HEK293 (cell line): Measurements from ENCODE around the gene ANKRD60.

Experiments
- CTCF ChIA-PET: fragments of 350-600 bp; formaldehyde crosslinking; extraction: SDS; loops from one replicate; lab custom pipeline; 2021; ENCODE audit warnings: antibody characterized with exemption; lab: Yijun Ruan, JAX
- POLR2A ChIA-PET: fragments of 300-600 bp; formaldehyde crosslinking; extraction: SDS; loops from one replicate; lab custom pipeline; 2020; ENCODE audit warnings: antibody characterized with exemption, inconsistent platforms; lab: Yijun Ruan, JAX
- H3K27ac ChIP-seq: fragments of 200-500 bp; sonication (Bioruptor generic); 2 replicates; pipeline ENCODE4 v1.5.1; 2014; ENCODE audit warnings: low read depth, low read length, control low read depth, inconsistent platforms; ENCODE audit errors: extremely low read depth
- H3K36me3 ChIP-seq, 2 experiments: fragments of 200-500 bp in 1 of 2; sonication (Bioruptor generic) in 1 of 2; 1 replicate in 1 of 2; 2 replicates in 1 of 2; pipeline ENCODE4 v1.5.1; 2014 to 2017; ENCODE audit warnings: inconsistent platforms in 2 of 2, low read length in 2 of 2; ENCODE audit not compliant: control insufficient read depth in 2 of 2, insufficient read depth in 1 of 2
- H3K4me1 ChIP-seq: fragments of 200-500 bp; sonication (Bioruptor generic); 2 replicates; pipeline ENCODE4 v1.5.1; 2014; ENCODE audit warnings: mild to moderate bottlenecking, low read length, inconsistent platforms; ENCODE audit not compliant: control insufficient read depth, insufficient read depth
- H3K4me3 ChIP-seq: 2 replicates; pipeline ENCODE4 v1.5.1; 2011; ENCODE audit warnings: low read depth, mild to moderate bottlenecking, control low read depth, low read length, moderate library complexity
- H3K9me3 ChIP-seq: fragments of 200-500 bp; sonication (Bioruptor generic); 2 replicates; pipeline ENCODE4 v1.5.1; 2014; ENCODE audit warnings: low read depth, low read length, inconsistent platforms; ENCODE audit not compliant: control insufficient read depth, insufficient read depth
- BCL11A ChIP-seq: fragments of 450-650 bp; formaldehyde crosslinking; IDR thresholded peaks from 2 replicates; pipeline ENCODE4 v1.5.1; 2016; ENCODE audit warnings: low read depth, missing biosample characterization, missing genetic modification characterization
- HOXC10 ChIP-seq: sonication (generic); formaldehyde crosslinking; IDR thresholded peaks from 2 replicates; pipeline ENCODE4 v1.8.1; 2023; ENCODE audit warnings: mild to moderate bottlenecking, missing genetic modification reagents
- MYNN ChIP-seq: fragments of 450-650 bp; formaldehyde crosslinking; IDR thresholded peaks from 2 replicates; pipeline ENCODE4 v1.5.1; 2016; ENCODE audit warnings: missing biosample characterization, missing genetic modification characterization, borderline replicate concordance
- PRDM1 ChIP-seq: fragments of 450-650 bp; formaldehyde crosslinking; IDR thresholded peaks from 2 replicates; pipeline ENCODE4; 2016; ENCODE audit warnings: missing biosample characterization, missing genetic modification characterization
- TCF7L2 ChIP-seq: IDR thresholded peaks from 2 replicates; pipeline ENCODE4 v1.6.1; 2011; ENCODE audit warnings: low read depth, mild to moderate bottlenecking, inconsistent platforms, low read length, moderate library complexity, borderline replicate concordance
- ZEB2 ChIP-seq: fragments of 450-650 bp; formaldehyde crosslinking; IDR thresholded peaks from 2 replicates; pipeline ENCODE4 v1.5.1; 2016; ENCODE audit warnings: missing biosample characterization, missing genetic modification characterization
- ZNF473 ChIP-seq: fragments of 450-650 bp; formaldehyde crosslinking; IDR thresholded peaks from 2 replicates; pipeline ENCODE4 v1.5.1; 2017; ENCODE audit warnings: missing biosample characterization, missing genetic modification characterization
- ZNF549 ChIP-seq: fragments of 450-650 bp; IDR thresholded peaks from 2 replicates; pipeline ENCODE4 v1.5.1; 2018; ENCODE audit warnings: missing biosample characterization, missing genetic modification characterization, mild to moderate bottlenecking, inconsistent platforms, moderate library complexity
- ZNF670 ChIP-seq: fragments of 450-650 bp; formaldehyde crosslinking; IDR thresholded peaks from 2 replicates; pipeline ENCODE4 v1.5.1; 2016; ENCODE audit warnings: missing biosample characterization, missing genetic modification characterization, low read depth
- TF ChIP-seq, protein P1 (sequence below): fragments of 450-650 bp; formaldehyde crosslinking; IDR thresholded peaks from 2 replicates; pipeline ENCODE4 v1.5.1; 2016; ENCODE audit warnings: missing biosample characterization, missing genetic modification characterization, borderline replicate concordance
- TF ChIP-seq, protein P2 (sequence below): fragments of 450-650 bp; formaldehyde crosslinking; IDR thresholded peaks from 2 replicates; pipeline ENCODE4 v1.5.1; 2017; ENCODE audit warnings: missing biosample characterization, missing genetic modification characterization
- TF ChIP-seq, protein P3 (sequence below): fragments of 450-650 bp; formaldehyde crosslinking; IDR thresholded peaks from 2 replicates; pipeline ENCODE4 v1.5.1; 2016; ENCODE audit warnings: missing biosample characterization, missing genetic modification characterization
- TF ChIP-seq, protein P4 (sequence below): fragments of 450-650 bp; formaldehyde crosslinking; IDR thresholded peaks from 2 replicates; pipeline ENCODE4 v1.5.1; 2016; ENCODE audit warnings: missing biosample characterization, missing genetic modification characterization

ANKRD60 gene

DNA sequence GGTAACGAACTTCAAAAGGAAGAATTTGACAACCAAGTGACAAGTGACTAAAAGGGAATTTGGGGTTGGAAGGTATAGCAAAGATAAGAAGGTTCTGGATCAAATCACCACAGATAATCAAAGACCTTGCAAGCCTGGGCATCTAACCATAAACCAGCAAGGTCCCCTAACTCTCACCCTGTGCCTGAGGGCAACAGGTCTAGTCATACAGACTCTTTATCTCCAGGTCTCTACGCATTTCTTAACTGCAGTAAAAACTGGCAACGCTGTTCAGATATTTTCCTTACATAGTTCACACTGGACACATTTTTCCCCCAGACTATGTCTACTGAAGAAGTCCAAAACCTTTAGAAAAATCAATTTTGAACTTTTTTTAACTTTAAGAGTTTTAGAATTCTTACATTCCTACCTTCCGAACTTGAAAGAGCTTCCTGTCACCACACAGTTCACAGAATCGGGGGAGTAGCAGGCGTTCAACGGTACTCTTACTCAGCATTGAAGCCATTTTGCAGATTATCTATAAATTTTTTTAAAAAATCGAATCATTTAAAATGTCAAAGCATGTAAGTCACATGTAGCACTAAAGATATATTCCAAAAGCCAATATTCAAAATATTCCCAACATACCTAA lies 23.0 kb upstream of the ANKRD60 start:
- CTCF ChIA-PET = interaction anchor here (1.0 kb wide), 1 partner anchor 17 kb away, joined by 3 read pairs; no protein-coding TSS in a partner anchor

DNA sequence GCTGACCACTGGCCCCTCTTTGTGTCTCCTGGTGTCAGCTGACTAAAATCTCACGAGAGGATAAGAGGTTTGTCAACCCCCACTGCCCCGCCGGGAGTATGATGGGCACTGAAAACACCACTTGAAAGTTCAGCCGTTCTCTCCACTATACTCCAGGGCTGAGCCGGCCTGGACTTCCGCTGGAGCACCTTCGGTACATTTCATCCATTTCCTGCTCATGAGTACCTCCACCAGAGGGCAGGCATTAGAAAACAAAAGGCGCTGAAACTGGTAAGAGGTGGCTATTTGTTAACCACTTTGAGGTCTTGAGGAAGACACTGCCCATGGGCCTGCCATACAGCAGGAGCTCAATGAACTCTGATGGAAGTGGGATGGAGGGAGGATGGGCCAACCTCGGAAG lies 17.9 kb upstream of the ANKRD60 start:
- CTCF ChIA-PET = interaction anchor here (0.6 to 2.1 kb wide), 5 partner anchors 9 to 177 kb away, joined by 4 to 22 read pairs (median 4); partner anchors contain the start of gene VAPB
- Histone ChIP-seq H3K36me3 (peaks cover 0 to 62% of the 10 kb centered on the region in 2 experiments; a peak in 1 of 3 replicates), H3K4me3 (no peak overlapping the region), H3K4me1 (no peaks in the 10 kb centered on the region)
- POLR2A ChIA-PET = no interaction called here
- TF ChIP-seq, protein P1, sequence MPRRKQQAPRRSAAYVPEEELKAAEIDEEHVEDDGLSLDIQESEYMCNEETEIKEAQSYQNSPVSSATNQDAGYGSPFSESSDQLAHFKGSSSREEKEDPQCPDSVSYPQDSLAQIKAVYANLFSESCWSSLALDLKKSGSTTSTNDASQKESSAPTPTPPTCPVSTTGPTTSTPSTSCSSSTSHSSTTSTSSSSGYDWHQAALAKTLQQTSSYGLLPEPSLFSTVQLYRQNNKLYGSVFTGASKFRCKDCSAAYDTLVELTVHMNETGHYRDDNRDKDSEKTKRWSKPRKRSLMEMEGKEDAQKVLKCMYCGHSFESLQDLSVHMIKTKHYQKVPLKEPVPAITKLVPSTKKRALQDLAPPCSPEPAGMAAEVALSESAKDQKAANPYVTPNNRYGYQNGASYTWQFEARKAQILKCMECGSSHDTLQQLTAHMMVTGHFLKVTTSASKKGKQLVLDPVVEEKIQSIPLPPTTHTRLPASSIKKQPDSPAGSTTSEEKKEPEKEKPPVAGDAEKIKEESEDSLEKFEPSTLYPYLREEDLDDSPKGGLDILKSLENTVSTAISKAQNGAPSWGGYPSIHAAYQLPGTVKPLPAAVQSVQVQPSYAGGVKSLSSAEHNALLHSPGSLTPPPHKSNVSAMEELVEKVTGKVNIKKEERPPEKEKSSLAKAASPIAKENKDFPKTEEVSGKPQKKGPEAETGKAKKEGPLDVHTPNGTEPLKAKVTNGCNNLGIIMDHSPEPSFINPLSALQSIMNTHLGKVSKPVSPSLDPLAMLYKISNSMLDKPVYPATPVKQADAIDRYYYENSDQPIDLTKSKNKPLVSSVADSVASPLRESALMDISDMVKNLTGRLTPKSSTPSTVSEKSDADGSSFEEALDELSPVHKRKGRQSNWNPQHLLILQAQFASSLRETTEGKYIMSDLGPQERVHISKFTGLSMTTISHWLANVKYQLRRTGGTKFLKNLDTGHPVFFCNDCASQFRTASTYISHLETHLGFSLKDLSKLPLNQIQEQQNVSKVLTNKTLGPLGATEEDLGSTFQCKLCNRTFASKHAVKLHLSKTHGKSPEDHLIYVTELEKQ (tag by site-specific recombination) = no peak
- TF ChIP-seq MYNN (tag by site-specific recombination) = no peak
- TF ChIP-seq ZEB2 = no peak
- TF ChIP-seq, protein P2, sequence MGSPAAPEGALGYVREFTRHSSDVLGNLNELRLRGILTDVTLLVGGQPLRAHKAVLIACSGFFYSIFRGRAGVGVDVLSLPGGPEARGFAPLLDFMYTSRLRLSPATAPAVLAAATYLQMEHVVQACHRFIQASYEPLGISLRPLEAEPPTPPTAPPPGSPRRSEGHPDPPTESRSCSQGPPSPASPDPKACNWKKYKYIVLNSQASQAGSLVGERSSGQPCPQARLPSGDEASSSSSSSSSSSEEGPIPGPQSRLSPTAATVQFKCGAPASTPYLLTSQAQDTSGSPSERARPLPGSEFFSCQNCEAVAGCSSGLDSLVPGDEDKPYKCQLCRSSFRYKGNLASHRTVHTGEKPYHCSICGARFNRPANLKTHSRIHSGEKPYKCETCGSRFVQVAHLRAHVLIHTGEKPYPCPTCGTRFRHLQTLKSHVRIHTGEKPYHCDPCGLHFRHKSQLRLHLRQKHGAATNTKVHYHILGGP (tag by site-specific recombination) = no peak
- TF ChIP-seq, all 188 proteins: peak for 0
- Histone ChIP-seq H3K27ac (no peak overlapping the region), H3K9me3 (no peaks in the 10 kb centered on the region)

More for the DNA sequence above, 23.0 kb upstream of the ANKRD60 start:
- TF ChIP-seq ZNF473 (no peak), PRDM1 (tag by site-specific recombination) (no peak), ZNF670 (no peak), TCF7L2 (no peak), ZNF549 (tag by site-specific recombination) (no peak), HOXC10 (CRISPR knock-in tag) (no peak), BCL11A (tag by site-specific recombination) (no peak)
- Histone ChIP-seq H3K27ac (no peak overlapping the region), H3K4me1 (no peaks in the 10 kb centered on the region), H3K4me3 (no peak overlapping the region), H3K36me3 (peaks cover 0 to 19% of the 10 kb centered on the region in 2 experiments; a peak in 1 of 3 replicates), H3K9me3 (no peaks in the 10 kb centered on the region)
- POLR2A ChIA-PET = no interaction called here

DNA sequence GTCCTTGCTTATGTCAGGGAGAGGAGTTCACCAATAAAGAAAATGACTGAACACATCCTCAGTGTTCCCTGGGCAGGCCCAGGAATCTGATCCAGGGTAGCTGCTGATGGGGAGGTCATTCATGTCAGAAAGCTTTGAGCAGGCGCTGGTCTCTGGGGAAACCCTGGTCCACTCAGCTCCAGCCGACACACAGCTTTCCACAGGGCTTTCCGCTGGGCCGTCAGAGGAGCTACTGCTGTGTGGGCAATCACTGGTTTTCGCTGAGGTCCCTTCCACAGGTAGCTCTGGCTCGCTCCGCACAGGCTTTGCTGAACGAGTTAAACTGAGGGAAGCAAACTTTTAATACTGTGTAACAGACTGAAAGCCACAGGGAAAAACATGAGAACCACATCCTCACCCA lies 17.5 kb upstream of the ANKRD60 start:
- H3K9me3 ChIP-seq = no peaks in the 10 kb centered on the region
- H3K4me1 ChIP-seq = no peaks in the 10 kb centered on the region
- ChIA-PET POLR2A (interaction anchor here (0.6 kb wide), 1 partner anchor 28 kb away, joined by 3 read pairs; no protein-coding TSS in a partner anchor), CTCF (interaction anchor here (0.6 to 2.1 kb wide), 4 partner anchors 10 to 215 kb away, joined by 3 to 22 read pairs (median 4); partner anchors contain the start of gene VAPB)
- H3K36me3 ChIP-seq = peaks cover 0 to 62% of the 10 kb centered on the region in 2 experiments; a peak in 1 of 3 replicates
- no peak overlapping the region for H3K4me3 ChIP-seq
- TF ChIP-seq, protein P3, sequence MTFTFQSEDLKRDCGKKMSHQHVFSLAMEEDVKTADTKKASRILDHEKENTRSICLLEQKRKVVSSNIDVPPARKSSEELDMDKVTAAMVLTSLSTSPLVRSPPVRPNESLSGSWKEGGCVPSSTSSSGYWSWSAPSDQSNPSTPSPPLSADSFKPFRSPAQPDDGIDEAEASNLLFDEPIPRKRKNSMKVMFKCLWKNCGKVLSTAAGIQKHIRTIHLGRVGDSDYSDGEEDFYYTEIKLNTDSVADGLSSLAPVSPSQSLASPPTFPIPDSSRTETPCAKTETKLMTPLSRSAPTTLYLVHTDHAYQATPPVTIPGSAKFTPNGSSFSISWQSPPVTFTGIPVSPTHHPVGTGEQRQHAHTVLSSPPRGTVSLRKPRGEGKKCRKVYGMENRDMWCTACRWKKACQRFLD (tag by site-specific recombination) = no peak
- TF ChIP-seq, protein P4, sequence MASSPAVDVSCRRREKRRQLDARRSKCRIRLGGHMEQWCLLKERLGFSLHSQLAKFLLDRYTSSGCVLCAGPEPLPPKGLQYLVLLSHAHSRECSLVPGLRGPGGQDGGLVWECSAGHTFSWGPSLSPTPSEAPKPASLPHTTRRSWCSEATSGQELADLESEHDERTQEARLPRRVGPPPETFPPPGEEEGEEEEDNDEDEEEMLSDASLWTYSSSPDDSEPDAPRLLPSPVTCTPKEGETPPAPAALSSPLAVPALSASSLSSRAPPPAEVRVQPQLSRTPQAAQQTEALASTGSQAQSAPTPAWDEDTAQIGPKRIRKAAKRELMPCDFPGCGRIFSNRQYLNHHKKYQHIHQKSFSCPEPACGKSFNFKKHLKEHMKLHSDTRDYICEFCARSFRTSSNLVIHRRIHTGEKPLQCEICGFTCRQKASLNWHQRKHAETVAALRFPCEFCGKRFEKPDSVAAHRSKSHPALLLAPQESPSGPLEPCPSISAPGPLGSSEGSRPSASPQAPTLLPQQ = no peak
- H3K27ac ChIP-seq = no peak overlapping the region
